Transverse colon (tissue), 4 donors: ENCODE data around the gene CSGALNACT2.

Experiments used
- EP300 ChIP-seq: sonication (generic); formaldehyde crosslinking; IDR thresholded peaks from one replicate; pipeline ENCODE4 v1.6.1; 2017; ENCODE audit warnings: antibody characterized with exemption, low read depth
- POLR2A ChIP-seq: fragments of 450-650 bp; IDR thresholded peaks from one replicate; pipeline ENCODE4 v1.6.1; 2016; ENCODE audit warnings: antibody characterized with exemption, mild to moderate bottlenecking, moderate library complexity
- POLR2AphosphoS5 ChIP-seq, 3 donors: sonication (generic); formaldehyde crosslinking; IDR thresholded peaks; one replicate each; pipeline ENCODE4 v1.6.1; 2016; ENCODE audit warnings: antibody characterized with exemption in 3 of 3
- TF ChIP-seq, protein P1 (sequence below), 5 experiments: fragments of 200-600 bp in 3 of 5; fragments of 450-650 bp in 2 of 5; sonication (generic) in 3 of 5; IDR thresholded peaks; 1 replicate in 2 of 5; 2 replicates in 3 of 5; pipeline ENCODE4 v1.5.1; 2016 to 2017; ENCODE audit warnings: antibody characterized with exemption in 5 of 5, inconsistent platforms in 3 of 5, mild to moderate bottlenecking in 2 of 5, moderate library complexity in 1 of 5

GRCh38 chr10:43155221-43155620 lies 17.0 kb downstream of the CSGALNACT2 start:
- TF ChIP-seq, protein P1, sequence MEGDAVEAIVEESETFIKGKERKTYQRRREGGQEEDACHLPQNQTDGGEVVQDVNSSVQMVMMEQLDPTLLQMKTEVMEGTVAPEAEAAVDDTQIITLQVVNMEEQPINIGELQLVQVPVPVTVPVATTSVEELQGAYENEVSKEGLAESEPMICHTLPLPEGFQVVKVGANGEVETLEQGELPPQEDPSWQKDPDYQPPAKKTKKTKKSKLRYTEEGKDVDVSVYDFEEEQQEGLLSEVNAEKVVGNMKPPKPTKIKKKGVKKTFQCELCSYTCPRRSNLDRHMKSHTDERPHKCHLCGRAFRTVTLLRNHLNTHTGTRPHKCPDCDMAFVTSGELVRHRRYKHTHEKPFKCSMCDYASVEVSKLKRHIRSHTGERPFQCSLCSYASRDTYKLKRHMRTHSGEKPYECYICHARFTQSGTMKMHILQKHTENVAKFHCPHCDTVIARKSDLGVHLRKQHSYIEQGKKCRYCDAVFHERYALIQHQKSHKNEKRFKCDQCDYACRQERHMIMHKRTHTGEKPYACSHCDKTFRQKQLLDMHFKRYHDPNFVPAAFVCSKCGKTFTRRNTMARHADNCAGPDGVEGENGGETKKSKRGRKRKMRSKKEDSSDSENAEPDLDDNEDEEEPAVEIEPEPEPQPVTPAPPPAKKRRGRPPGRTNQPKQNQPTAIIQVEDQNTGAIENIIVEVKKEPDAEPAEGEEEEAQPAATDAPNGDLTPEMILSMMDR (IDR thresholded peaks at IDR 0.05), result no peak
- TF ChIP-seq POLR2A (no peak), POLR2AphosphoS5 (IDR thresholded peaks at IDR 0.05) (no peak), EP300 (no peak)
